HPDE6-E6E7 (cell line): Measurements from ENCODE around the gene SSH3.
"Not testable (repeated sequence)": the region's sequence is repeated elsewhere in the genome, so short reads cannot be mapped to it uniquely, and the experiment has no call there.

Source experiments
- DNase-seq: peaks from one replicate; pipeline ENCODE4 v3.0.0; 2011; ENCODE audit warnings: missing footprints; ENCODE audit errors: extremely low spot score

Gene SSH3

GRCh38 chr11:67303132-67303834 is at the start of gene SSH3:
TSS of gene SSH3 (plus strand) at chr11:67303530. CDS start at chr11:67303626, 96 bp downstream.
- DNase-seq = no peak

GRCh38 chr11:67253872-67254624 is 49.3 kb upstream of the SSH3 start:
- DNase-seq = no peak

- no peak for DNase-seq
Observed at GRCh38 chr11:67254798-67255197, 48.5 kb upstream of the SSH3 start.

- DNase-seq = no peak
Observed at GRCh38 chr11:67255353-67255752, 48.0 kb upstream of the SSH3 start.

GRCh38 chr11:67255864-67256263 is 47.5 kb upstream of the SSH3 start:
- no peak for DNase-seq

GRCh38 chr11:67256477-67257135 is 46.7 kb upstream of the SSH3 start:
- DNase-seq = no peak

- DNase-seq = no peak
Observed at GRCh38 chr11:67260406-67260805, 42.9 kb upstream of the SSH3 start.

GRCh38 chr11:67260885-67261639 is 42.3 kb upstream of the SSH3 start:
- DNase-seq = not testable (repeated sequence)

- DNase-seq = no peak
Observed at GRCh38 chr11:67261640-67261945, 41.7 kb upstream of the SSH3 start.

- DNase-seq = no peak
Observed at GRCh38 chr11:67261946-67262681, 41.2 kb upstream of the SSH3 start.

- peak; percentile 84 for DNase-seq
Observed at GRCh38 chr11:67262731-67263675, 40.3 kb upstream of the SSH3 start.

- no peak for DNase-seq
Observed at GRCh38 chr11:67264260-67264659, 39.1 kb upstream of the SSH3 start.

- DNase-seq = no peak
Observed at GRCh38 chr11:67264877-67265632, 38.3 kb upstream of the SSH3 start.

GRCh38 chr11:67265633-67266448 is 37.5 kb upstream of the SSH3 start:
- DNase-seq = no peak

GRCh38 chr11:67266449-67267187 is 36.7 kb upstream of the SSH3 start, which contains the start of gene GRK2:
TSS of gene GRK2 (plus strand) at chr11:67266473. CDS start at chr11:67266700, 227 bp downstream.
- no peak for DNase-seq

- DNase-seq = no peak
Observed at GRCh38 chr11:67267188-67268080, 35.9 kb upstream of the SSH3 start.
